Brain microvascular endothelial cell (primary cell): Measurements from ENCODE around the gene FYB1.

ENCODE experiments used
- DNase-seq: peaks from one replicate; pipeline ENCODE4 v3.0.0-alpha.2; 2020
- H3K27ac ChIP-seq: fragments of 250-450 bp; sonication (Bioruptor Pico); 2 replicates; pipeline ENCODE4 v1.5.1; 2020; ENCODE audit warnings: mild to moderate bottlenecking, moderate library complexity
- H3K27me3 ChIP-seq: fragments of 250-450 bp; sonication (Bioruptor Pico); replicated peaks from 2 replicates; pipeline ENCODE4 v1.5.1; 2020; ENCODE audit warnings: mild to moderate bottlenecking
- H3K36me3 ChIP-seq: fragments of 250-450 bp; sonication (Bioruptor Pico); replicated peaks from 2 replicates; pipeline ENCODE4 v1.5.1; 2020; ENCODE audit warnings: mild to moderate bottlenecking
- H3K4me3 ChIP-seq: 2 replicates; pipeline ENCODE4 v1.5.1; 2011; ENCODE audit warnings: low read depth, mild to moderate bottlenecking, control low read depth, low read length, moderate library complexity
- in situ Hi-C: cut with HindIII; loops from 2 replicates; pipeline ENCODE4 v1.10.0; 2017; ENCODE audit warnings: low sequenced_read_pairs, low pct_ligation_motif_present
- TF ChIP-seq, protein P1 (sequence below): IDR thresholded peaks from 2 replicates; pipeline ENCODE4 v1.5.1; 2011; ENCODE audit warnings: low read depth, mild to moderate bottlenecking, moderate library complexity, low read length, control low read depth, inconsistent platforms; ENCODE audit errors: missing control alignments

FYB1 gene

DNA sequence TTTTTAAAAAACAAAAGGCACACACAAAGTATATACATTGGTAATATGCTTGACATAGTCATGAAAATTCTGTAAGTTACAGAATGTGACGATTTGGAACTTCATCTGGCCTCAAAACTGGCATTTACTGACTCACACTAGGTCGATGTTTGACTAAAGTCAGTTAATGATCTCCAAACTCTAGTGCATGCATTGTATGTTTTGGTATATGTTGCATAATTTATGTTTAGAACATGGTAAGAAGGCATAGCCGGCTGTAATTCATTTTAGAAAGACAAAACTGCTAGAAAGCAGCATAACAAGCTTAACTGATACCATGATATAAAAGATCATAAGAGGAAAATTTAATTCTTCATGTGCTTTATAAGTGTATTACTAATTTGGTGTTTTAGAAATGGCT is 86.6 kb downstream of the FYB1 start:
- H3K4me3 ChIP-seq = no peak overlapping the region
- DNase-seq = no peak
- TF ChIP-seq, protein P1, sequence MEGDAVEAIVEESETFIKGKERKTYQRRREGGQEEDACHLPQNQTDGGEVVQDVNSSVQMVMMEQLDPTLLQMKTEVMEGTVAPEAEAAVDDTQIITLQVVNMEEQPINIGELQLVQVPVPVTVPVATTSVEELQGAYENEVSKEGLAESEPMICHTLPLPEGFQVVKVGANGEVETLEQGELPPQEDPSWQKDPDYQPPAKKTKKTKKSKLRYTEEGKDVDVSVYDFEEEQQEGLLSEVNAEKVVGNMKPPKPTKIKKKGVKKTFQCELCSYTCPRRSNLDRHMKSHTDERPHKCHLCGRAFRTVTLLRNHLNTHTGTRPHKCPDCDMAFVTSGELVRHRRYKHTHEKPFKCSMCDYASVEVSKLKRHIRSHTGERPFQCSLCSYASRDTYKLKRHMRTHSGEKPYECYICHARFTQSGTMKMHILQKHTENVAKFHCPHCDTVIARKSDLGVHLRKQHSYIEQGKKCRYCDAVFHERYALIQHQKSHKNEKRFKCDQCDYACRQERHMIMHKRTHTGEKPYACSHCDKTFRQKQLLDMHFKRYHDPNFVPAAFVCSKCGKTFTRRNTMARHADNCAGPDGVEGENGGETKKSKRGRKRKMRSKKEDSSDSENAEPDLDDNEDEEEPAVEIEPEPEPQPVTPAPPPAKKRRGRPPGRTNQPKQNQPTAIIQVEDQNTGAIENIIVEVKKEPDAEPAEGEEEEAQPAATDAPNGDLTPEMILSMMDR = no peak
- H3K27ac ChIP-seq = no peak overlapping the region
- no peaks in the 10 kb centered on the region for H3K36me3 ChIP-seq
- in situ Hi-C loops = no loop called here
- H3K27me3 ChIP-seq = no peaks in the 10 kb centered on the region

DNA sequence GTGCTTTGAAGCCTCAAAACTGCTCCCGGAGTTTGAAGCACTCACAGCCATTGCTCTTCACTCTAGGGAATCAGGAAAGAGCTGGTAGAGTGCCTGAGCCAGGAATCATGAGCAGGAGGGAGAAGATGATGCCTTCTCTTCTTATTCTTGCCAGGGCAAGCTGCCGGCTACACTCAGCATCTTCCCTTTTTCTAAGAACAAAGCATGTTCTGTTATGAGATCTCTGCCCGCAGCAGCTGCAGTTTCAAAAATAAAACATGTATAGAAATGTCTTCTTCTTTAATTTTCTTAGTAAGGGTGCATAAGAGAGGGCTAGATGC is 87.3 kb downstream of the FYB1 start:
- no peak overlapping the region for H3K27ac ChIP-seq
- in situ Hi-C loops = no loop called here
- TF ChIP-seq, protein P1 = no peak
- no peaks in the 10 kb centered on the region for H3K36me3 ChIP-seq
- no peak overlapping the region for H3K4me3 ChIP-seq
- H3K27me3 ChIP-seq = no peaks in the 10 kb centered on the region
- no peak for DNase-seq

DNA sequence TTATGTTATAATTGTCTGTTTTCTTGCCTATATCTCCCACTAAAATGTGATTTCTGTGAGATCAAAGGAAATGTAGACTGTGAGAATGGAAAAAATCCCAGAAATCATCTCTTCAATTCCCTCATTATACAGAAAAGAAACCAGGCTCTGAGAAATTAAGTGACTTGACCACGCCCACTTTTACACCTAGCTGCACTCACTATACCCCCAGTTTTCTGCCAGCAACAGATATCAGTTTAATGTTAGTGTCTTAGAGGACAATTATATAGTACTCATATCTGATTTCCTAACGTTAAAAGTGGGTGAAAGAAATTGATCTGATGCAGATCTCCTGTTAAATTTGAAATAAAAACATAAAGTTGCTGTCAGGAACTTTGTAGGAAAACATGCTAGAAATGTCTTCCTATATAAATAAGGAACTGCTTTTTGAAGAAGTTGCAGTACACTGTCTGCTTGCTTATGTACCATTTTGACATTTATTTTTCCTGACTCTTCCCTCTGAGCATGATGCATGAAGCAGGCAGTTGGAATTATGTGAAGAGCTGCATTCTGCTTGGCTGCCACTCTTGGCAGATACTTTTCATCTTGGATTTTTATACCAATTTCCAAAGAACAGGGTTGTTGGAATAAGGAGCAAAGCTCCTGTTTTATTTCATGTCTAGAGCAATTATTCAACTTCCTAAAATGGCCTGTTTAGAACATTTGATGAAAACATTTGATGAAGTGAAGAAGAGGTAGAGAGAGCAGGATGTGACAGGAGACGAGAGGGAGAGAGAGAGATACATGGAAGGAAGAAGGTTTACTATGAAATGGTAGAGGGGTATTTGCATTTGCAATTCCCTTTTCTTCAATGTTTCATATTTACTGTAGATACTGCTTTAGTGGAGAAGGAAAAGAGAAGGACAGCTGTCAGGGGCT is 87.9 kb downstream of the FYB1 start:
- H3K4me3 ChIP-seq = no peak overlapping the region
- H3K27me3 ChIP-seq = no peaks in the 10 kb centered on the region
- no peak for DNase-seq
- in situ Hi-C loops = no loop called here
- TF ChIP-seq, protein P1 = no peak
- H3K27ac ChIP-seq = no peak overlapping the region
- no peaks in the 10 kb centered on the region for H3K36me3 ChIP-seq

DNA sequence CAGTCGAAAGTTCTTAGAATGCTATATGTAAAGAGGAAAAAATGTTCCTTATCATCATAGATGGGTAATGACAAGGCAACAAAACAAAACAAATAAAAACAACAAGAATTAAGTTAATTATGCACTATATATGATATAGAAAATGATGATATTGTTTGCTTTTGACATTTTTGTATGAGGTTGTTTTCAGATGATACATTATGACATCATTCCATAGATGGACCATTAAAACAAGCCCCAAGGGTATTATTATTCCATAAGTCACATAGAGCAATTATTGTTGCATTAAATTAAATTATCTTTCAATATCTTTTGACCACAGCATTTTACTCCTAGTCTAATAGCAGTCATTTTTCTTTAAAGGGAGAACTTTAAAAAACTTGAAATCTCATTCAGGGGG is 88.6 kb downstream of the FYB1 start:
- in situ Hi-C loops = no loop called here
- no peaks in the 10 kb centered on the region for H3K36me3 ChIP-seq
- no peak for DNase-seq
- TF ChIP-seq, protein P1 = no peak
- H3K27me3 ChIP-seq = no peaks in the 10 kb centered on the region
- H3K27ac ChIP-seq = no peak overlapping the region
- no peak overlapping the region for H3K4me3 ChIP-seq

- no peak for DNase-seq
- H3K36me3 ChIP-seq = no peaks in the 10 kb centered on the region
- no peaks in the 10 kb centered on the region for H3K27me3 ChIP-seq
- TF ChIP-seq, protein P1 = no peak
- H3K4me3 ChIP-seq = no peak overlapping the region
- in situ Hi-C loops = no loop called here
- no peak overlapping the region for H3K27ac ChIP-seq
Measured at GRCh38 chr5:39121922-39122321, 97.4 kb downstream of the FYB1 start.

DNA sequence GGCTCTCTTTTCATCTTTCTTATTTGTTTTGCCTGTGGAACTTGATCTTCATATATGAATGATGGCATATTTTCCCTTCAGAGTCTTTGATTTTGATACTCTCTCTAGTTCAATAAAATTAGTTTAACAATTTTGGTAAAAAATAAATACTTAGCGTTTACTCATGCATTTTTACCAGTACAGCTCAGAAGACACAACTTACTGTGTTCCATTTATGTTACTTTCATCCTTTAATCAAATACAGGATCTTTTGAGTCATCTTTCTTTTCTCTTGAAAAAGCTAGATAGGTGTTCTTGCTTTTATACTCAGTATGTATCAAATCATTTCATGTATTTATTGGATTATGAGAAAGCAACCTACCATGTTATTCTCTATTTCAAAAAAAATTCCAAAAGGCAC is 98.0 kb downstream of the FYB1 start:
- in situ Hi-C loops = no loop called here
- Histone ChIP-seq H3K27ac (no peak overlapping the region), H3K4me3 (no peak overlapping the region), H3K27me3 (no peaks in the 10 kb centered on the region), H3K36me3 (no peaks in the 10 kb centered on the region)
- TF ChIP-seq, protein P1 = no peak
- no peak for DNase-seq
